ENCODE measurements around the gene UNC5B. TPM values are rescaled to one million over a fixed set of nuclear protein-coding genes. Genes with fewer than 3 reads are reported as not detected.
A peak's percentile ranks its signal among the peaks of the same experiment; 100 is the strongest.

Gene UNC5B
- total RNA-seq, 1 donor = 9.9 TPM

DNA sequence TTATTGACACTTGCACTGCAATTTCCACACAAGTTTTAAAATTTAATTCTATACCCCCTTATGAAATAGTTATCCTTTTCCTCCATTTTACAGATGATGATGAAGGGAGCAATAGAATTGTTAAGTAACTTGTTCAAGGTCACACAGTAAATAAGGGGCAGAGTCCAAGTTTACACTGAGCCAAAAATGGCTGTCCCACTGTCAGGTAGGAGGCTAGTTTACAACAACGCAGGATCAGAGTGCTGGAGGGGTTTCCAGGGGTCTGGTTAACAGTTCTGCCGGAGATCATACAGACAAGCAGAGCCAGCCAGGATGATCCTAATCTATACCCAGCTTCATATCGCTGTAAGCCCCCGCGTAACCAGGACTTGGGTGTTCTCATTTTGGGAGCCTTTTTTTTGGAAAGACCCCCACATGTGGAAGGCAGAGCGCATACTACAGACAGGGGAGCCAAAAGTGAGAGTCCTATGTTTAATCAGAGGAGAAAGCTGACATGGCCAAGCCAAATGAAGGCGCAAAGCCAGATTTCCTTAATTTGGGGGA lies 524 bp upstream of the UNC5B start:
- DNase-seq (ENCODE audit: low read depth) = no peak
- TF ChIP-seq, protein P1, sequence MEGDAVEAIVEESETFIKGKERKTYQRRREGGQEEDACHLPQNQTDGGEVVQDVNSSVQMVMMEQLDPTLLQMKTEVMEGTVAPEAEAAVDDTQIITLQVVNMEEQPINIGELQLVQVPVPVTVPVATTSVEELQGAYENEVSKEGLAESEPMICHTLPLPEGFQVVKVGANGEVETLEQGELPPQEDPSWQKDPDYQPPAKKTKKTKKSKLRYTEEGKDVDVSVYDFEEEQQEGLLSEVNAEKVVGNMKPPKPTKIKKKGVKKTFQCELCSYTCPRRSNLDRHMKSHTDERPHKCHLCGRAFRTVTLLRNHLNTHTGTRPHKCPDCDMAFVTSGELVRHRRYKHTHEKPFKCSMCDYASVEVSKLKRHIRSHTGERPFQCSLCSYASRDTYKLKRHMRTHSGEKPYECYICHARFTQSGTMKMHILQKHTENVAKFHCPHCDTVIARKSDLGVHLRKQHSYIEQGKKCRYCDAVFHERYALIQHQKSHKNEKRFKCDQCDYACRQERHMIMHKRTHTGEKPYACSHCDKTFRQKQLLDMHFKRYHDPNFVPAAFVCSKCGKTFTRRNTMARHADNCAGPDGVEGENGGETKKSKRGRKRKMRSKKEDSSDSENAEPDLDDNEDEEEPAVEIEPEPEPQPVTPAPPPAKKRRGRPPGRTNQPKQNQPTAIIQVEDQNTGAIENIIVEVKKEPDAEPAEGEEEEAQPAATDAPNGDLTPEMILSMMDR (IDR thresholded peaks at IDR 0.05; ENCODE audit: insufficient read depth, low read depth, low read length) = no peak
- peak overlapping the region; percentile 93 for H3K4me3 ChIP-seq (ENCODE audit: low read depth, low read length)

- TF ChIP-seq, protein P1 (IDR thresholded peaks at IDR 0.05; ENCODE audit: insufficient read depth, low read depth, low read length) = no peak
- peak; percentile 91 for DNase-seq (ENCODE audit: low read depth)
- H3K4me3 ChIP-seq (ENCODE audit: low read depth, low read length) = peak overlapping the region; percentile 93
Observed at GRCh38 chr10:71213127-71213621, 804 bp downstream of the UNC5B start.

DNA sequence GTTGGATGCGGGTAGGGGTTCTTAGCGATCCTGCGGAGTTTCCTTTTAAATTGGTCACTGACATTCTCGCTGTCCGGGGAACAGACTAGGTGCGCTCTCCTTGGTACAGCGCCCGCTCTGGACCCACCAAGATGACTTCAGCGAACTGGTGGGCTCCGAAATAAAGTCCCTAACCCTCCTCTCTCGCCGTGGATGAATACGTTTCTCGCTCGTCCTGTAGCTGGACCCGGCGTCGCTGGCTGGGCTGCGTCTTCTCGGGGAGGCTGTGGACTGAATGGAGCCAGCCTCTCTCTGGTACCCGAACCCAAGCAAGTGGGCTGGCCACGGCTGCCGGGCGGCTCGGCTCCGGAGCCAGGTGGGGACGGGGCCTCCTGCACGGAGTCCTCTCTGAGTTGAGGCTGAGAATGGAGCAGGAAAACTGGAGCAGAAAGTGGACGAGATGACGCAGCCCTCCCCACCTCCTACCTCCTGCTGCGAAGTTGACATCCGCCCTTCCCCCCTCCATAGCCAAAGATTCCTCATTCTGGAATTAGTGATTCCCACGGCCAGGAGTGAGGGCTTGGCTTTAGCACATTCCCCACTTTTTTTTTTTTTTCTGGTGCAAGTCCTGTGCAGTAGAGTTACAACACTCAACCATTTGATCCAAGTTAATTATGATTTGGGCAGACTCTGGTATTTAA lies 1.5 kb downstream of the UNC5B start:
- H3K4me3 ChIP-seq (ENCODE audit: low read depth, low read length) = peak overlapping the region; percentile 93
- TF ChIP-seq, protein P1 (IDR thresholded peaks at IDR 0.05; ENCODE audit: insufficient read depth, low read depth, low read length) = no peak
- peak; percentile 85 for DNase-seq (ENCODE audit: low read depth)

DNA sequence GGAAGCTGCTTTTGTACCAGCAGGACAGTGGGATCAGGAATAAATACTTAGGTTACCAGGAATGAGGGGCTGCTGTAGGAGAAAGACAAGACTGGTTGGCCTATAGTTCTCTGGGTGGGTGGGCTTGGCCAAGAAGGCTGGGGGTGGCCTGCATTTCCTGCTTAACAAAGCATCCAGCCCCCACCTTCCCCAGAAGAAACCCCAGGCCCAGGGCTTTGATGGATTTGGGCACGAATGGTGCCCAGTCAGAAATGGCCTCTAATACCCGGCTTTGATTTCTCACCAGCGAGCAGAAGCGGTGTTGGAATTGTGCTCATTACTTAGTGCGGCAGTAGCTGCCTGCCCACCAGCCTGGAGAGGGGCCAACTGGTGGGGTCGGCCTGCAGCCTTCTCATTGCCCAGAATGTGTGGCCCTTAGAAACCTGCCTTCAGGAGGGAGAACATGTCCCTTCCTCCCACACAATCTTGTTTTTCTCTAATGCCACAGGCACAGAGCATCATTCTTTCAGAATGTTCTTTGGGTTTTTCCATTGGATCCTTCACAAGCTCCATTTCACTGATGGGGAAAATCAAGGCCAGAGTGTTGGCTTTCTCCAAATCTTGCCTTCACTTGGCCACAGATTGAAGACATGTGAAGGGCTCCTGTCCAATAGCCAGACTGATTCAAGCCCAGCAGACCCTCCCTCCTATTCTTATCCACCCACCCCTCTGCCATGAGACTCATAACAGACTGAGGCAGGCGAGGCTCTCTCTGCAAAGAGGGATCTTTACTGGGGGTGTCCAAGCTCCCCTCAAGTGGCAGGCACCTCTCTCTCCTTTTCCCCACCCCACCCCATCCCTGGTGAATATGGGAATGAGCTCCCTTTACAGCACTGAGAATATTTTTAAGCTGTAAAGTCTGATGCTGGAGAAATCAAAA lies 2.5 kb downstream of the UNC5B start:
- TF ChIP-seq, protein P1 (IDR thresholded peaks at IDR 0.05; ENCODE audit: insufficient read depth, low read depth, low read length) = no peak
- peak overlapping the region; percentile 93 for H3K4me3 ChIP-seq (ENCODE audit: low read depth, low read length)
- DNase-seq (ENCODE audit: low read depth) = no peak

DNA sequence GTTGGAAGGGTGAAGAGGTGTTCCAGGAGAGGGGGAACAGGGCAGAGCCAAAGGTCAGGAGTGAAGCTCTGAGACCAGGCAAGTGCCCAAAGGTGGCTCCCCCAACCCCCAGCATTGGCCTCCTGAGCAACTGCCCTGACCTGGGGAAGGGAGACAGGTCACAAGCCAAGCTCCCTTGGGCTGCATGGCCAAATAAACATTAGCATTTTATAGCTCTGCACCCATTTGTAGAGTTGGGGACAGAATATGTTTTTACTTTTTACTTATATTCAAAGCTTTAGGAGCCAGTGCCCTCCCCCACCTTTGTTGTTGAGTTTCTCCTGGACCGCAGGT lies 4.0 kb downstream of the UNC5B start:
- TF ChIP-seq, protein P1 (IDR thresholded peaks at IDR 0.05; ENCODE audit: insufficient read depth, low read depth, low read length) = no peak
- no peak for DNase-seq (ENCODE audit: low read depth)

DNA sequence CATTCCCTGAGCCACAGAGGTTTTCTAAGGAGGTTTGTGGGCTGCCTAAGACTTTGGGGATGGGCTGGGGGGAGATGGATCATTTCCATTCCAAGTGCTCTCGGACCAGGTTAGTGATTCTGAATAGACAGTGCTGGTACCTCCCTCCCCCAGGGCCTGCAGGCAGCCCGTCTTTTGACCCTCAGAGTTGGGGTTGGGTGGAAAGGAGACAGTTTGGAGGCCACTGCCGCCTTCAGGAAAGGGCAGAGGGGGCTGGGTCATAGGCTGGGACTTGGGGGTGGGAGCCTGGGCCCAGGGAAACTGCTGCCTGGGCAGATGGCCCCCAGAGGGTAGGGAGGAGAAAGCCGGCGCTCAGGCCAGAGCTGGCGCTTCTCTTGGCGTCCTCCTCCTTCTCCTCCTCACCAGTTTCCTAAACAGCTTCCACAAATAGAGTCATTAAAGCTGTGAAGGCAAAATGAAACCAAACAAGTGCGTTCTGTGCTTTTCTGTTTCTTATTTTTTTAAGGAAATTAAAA lies 4.4 kb downstream of the UNC5B start:
- peak overlapping the region; percentile 56 for H3K4me3 ChIP-seq (ENCODE audit: low read depth, low read length)
- TF ChIP-seq, protein P1 (IDR thresholded peaks at IDR 0.05; ENCODE audit: insufficient read depth, low read depth, low read length) = no peak
- DNase-seq (ENCODE audit: low read depth) = no peak

More for the DNA sequence above, 4.0 kb downstream of the UNC5B start:
- H3K4me3 ChIP-seq (ENCODE audit: low read depth, low read length) = peak overlapping the region; percentile 56

Data from fibroblast of villous mesenchyme (primary cell).